Activated CD8-positive, alpha-beta memory T cell treated with anti-CD3 and anti-CD28 coated beads for 48 hours (primary cell): ENCODE data around the gene NAPSA.
"Not testable (repeated sequence)": the region's sequence is repeated elsewhere in the genome, so short reads cannot be mapped to it uniquely, and the experiment has no call there.

Experiments used
- DNase-seq, 3 experiments: peaks; one replicate each; pipeline ENCODE4 v3.0.0-alpha.2; 2020; ENCODE audit warnings: low read depth in 2 of 3, low spot score in 2 of 3

The NAPSA gene

DNA sequence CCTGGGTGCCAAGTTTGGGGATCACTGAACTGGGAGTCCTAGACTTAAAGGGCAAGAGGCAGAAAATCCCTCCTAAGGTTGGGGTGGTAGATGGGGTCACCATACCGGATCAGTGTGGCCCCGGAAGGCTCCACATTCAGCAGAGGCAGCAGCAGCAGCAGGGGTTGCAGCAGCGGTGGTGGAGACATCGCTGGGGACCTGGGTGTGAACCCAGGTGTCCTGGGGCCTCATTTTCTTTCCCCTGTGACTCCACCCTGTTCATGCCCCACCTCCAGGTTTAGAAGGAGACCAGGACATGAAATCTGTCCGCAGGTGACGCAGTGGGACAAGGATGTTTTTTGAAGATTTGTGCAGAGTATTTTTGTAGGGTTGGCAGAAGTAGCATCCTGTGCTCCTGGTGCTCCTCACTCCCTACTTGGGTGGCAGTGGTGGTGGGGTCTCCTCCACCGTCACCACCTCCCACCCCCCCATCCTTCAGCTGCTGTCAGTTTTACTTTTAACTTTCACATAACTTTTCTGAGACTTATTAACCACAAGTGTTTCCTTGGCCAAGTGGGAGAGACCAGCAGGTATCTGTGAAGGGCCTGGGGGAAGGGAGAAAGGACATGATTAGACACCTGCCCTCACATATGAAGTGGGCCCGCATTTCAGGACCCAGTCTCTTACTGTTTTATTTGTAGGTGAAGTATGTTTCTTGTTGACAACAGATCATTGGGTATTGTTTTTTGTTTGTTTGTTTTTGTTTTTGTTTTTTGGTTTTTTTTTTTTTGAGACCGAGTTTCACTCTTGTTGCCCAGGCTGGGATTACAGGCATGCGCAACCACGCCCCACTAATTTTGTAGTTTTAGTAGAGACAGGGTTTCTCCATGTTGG lies at the start of gene NAPSA:
NAPSA (minus strand) TSS at position 206 of the 873 bp plus-strand sequence; CDS start at position 188, 18 bp downstream.
- no peak for DNase-seq

DNA sequence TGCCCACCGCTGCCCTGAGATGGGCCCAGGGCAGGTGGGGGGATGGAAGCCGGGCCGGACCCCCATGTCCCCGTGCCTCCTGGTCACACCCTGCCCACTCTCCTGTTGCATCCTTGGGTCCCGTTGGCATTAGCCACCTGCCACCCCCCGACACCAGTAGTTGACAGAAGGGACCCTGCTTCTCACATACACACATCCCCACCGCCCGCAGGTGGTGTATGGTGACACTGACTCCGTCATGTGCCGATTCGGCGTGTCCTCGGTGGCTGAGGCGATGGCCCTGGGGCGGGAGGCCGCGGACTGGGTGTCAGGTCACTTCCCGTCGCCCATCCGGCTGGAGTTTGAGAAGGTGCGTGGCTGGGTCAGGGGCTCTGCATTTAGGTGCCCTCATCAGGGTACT lies 48.1 kb upstream of the NAPSA start:
- DNase-seq = no peak

DNA sequence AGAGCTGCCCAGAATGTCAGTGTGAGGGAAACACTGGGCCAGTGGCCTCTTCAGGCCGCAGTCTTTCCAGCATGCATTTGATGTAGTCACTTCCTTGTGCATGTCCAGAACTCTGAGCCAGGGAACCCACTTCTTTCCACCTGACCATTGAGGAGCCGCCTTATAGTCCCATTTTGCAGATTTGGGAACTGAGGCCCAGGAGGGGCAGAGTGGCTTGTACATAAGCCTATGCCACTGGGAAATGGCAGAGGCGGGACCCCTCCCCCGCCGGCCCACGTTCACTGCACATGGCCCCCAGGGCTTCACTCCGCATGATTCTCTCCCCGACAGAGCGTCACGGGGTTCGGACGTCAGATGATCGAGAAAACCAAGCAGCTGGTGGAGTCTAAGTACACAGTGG lies 47.7 kb upstream of the NAPSA start:
- no peak for DNase-seq

- no peak for DNase-seq
Observed at GRCh38 chr19:50412419-50412818, 47.0 kb upstream of the NAPSA start.

GRCh38 chr19:50410109-50410508 lies 44.7 kb upstream of the NAPSA start:
- DNase-seq = no peak

GRCh38 chr19:50409347-50409746 lies 43.9 kb upstream of the NAPSA start:
- DNase-seq = no peak

DNA sequence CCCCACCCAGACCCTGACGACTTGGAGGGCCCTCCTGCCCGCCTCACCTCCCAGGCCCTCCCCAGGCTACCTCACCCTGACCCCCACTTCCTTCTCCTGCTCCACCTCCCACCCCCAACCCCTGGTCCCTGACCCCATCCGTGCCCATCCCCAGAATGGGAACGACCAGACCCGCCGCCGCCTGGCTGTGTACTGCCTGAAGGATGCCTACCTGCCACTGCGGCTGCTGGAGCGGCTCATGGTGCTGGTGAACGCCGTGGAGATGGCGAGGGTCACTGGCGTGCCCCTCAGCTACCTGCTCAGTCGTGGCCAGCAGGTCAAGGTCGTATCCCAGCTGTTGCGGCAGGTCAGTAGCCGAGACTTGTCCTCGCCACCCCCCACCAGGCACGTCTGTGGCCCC lies 41.4 kb upstream of the NAPSA start:
- DNase-seq = no peak

GRCh38 chr19:50406156-50406820 lies 40.8 kb upstream of the NAPSA start:
- no peak for DNase-seq

DNA sequence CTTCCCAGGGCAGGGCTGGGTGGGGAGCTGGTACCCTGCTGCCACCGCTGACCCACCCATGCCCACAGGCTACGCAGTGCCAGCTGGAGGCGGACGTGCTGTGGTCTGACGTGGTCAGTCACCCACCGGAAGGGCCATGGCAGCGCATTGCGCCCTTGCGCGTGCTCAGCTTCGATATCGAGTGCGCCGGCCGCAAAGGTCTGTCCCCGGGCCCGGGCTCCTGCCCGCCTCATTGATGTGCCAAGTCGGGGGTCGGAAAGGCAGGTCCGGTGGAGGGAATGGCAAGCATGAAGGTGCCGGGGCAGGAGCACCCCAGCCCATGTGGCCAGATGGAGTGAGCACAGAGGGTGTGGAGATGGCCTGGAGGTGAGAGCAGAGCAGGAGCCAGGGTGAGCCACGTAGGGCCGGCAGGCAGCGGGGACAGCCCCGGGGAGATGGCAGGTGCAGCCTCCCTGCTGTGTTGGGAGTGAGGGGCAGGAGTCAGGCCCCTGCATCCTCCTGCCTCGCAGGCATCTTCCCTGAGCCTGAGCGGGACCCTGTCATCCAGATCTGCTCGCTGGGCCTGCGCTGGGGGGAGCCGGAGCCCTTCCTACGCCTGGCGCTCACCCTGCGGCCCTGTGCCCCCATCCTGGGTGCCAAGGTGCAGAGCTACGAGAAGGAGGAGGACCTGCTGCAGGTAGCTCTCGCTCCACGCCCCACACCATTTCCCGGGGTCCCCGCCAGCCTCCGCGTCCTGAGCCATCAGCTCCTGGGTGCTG lies 37.3 kb upstream of the NAPSA start:
- DNase-seq = no peak

DNA sequence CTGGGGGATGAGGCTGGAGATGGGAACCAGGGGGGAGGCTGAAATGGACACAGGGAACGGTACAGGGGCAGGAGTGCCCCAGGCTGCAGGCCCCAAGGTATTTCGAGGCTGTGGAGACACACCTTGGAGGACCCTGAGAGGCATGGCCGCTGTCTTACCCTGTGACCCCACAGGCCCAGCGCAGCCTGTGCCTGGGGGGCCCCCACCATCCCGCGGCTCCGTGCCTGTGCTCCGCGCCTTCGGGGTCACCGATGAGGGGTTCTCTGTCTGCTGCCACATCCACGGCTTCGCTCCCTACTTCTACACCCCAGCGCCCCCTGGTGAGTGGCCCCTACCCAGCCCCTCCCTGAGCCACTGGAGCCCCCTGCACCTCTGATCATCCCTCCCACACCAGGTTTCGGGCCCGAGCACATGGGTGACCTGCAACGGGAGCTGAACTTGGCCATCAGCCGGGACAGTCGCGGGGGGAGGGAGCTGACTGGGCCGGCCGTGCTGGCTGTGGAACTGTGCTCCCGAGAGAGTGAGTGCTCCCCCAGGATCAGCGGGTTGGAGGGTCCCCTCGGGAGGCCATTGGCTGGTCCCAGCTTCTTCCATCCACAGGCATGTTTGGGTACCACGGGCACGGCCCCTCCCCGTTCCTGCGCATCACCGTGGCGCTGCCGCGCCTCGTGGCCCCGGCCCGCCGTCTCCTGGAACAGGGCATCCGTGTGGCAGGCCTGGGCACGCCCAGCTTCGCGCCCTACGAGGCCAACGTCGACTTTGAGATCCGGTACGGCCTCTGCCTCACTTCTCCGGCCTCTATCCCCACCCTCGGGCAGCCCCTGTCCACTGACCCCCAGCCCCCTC lies 36.4 kb upstream of the NAPSA start:
- no peak for DNase-seq

DNA sequence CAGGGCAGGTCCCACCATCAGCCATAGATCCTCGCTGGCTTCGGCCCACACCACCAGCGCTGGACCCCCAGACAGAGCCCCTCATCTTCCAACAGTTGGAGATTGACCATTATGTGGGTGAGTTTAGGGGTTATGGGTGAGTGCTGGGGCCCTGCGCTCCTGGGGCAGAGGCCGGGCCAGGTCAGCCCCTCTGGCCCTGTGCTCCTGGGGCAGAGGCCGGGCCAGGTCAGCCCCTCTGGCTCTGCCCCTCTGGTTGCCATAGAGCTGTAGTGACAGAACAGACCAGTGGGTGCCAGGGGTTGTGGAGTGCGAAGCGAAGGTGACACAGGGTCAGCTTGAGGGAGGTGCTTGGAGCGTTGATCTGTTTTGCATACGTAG lies 33.9 kb upstream of the NAPSA start:
- DNase-seq = no peak

GRCh38 chr19:50398675-50399367 lies 33.4 kb upstream of the NAPSA start:
- DNase-seq = no peak

- DNase-seq = no peak
Observed at GRCh38 chr19:50394017-50394416, 28.6 kb upstream of the NAPSA start.

GRCh38 chr19:50393589-50393988 lies 28.1 kb upstream of the NAPSA start:
- DNase-seq = no peak

- no peak for DNase-seq
Observed at GRCh38 chr19:50392759-50393158, 27.3 kb upstream of the NAPSA start.

DNA sequence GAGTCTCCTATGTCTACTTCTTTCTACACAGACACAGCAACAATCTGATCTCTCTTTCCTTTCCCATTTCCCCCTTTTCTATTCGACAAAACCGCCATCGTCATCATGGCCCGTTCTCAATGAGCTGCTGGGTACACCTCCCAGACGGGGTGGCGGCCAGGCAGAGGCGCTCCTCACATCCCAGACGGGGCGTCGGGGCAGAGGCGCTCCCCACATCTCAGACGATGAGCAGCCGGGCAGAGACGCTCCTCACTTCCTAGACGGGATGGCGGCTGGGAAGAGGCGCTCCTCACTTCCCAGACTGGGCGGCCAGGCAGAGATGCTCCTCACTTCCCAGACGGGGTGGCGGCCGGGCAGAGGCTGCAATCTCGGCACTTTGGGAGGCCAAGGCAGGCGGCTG lies 25.5 kb upstream of the NAPSA start:
- not testable (repeated sequence) for DNase-seq

DNA sequence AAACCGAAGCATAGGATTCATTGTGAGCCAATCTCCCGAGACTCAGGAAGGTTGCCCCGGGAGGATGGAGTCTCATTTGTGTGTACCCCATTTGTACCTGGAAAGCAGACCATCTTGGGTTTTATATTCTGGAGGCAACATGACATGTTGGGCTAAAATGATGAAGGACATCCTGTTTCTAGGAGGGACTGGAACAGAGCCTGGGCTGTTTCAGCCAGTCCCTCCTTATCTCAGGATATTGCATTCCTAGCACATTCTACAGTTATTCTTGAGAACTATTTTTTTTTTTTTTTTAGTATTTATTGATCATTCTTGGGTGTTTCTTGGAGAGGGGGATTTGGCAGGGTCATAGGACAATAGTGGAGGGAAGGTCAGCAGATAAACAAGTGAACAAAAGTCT lies 24.9 kb upstream of the NAPSA start:
- not testable (repeated sequence) for DNase-seq

DNA sequence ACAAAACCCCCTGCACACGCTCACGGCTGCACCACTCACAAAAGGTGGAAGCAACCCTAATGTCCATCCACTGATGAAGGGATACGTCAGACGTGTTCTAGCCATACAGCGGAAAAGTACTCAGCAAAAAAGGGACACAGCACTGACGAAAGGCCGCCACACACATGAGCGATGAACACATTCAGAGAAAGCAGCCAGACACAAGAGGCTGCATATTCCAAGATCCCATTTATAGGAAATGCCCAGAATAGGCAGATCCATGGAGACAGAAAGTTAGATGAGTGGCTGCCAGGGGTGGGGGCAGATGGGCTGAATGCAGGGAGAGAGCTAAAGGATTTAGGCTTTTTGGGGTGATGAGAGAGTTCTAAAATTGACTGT lies 22.4 kb upstream of the NAPSA start:
- no peak for DNase-seq

DNA sequence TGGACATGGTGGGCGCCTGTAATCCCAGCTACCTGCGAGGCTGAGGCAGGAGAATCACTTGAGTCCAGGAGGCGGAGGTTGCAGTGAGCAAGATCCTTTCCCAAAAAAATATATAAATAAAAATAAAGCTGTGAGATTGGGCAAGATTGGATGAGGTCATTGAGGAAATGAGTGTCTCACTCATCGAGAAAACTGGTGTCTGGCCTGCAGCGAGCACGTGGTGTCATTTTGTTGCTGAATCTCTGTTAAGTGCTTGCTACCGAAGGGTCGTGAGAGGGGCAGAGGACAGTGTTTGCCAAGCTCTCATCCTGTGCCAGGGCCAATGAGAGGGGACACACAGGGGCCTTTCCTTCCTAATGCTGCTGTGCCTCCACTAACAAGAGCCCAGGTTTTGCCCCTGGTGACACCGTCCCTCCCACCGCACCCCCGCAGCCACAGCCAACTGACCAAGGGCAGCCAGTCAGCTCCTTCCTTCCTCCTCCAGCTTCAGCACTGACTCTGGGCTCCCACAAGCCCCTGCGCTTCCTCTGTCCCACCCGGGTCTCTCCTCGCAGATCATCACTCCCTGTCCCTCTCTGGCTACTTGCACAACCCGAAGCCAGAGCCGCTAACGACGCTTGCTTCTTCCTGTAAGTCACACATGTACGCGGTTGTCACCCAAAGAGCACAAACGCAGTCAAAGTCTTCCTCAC lies 21.9 kb upstream of the NAPSA start:
- no peak for DNase-seq
